ENCODE data around the gene ITGAE.
A peak's percentile ranks its signal among the peaks of the same experiment; 100 is the strongest.
"Not testable (repeated sequence)": the region's sequence is repeated elsewhere in the genome, so short reads cannot be mapped to it uniquely, and the experiment has no call there.

Gene ITGAE

DNA sequence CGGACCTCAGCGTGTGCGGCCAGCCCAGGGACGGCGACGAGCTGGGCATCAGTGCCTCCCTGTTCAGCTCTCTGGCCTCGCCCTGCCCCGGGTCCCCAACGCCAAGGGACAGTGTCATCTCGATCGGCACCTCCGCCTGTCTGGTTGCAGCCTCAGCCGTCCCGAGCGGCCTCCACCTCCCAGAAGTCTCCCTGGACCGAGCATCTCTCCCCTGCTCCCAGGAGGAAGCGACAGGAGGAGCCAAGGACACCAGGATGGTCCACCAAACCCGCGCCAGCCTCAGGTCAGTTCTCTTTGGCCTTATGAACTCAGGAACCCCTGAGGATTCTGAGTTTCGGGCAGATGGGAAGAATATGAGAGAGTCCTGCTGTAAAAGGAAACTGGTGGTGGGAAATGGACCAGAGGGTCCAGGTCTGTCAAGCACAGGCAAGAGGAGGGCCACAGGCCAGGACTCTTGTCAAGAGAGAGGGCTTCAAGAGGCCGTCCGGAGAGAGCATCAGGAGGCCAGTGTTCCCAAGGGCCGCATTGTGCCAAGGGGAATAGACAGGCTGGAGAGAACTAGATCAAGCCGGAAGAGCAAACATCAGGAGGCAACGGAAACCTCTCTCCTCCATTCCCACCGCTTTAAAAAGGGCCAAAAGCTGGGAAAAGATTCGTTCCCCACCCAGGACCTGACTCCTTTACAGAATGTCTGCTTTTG is 76.5 kb downstream of the ITGAE start:
- peak in 1 of 2 experiments; percentile 57 for DNase-seq

DNA sequence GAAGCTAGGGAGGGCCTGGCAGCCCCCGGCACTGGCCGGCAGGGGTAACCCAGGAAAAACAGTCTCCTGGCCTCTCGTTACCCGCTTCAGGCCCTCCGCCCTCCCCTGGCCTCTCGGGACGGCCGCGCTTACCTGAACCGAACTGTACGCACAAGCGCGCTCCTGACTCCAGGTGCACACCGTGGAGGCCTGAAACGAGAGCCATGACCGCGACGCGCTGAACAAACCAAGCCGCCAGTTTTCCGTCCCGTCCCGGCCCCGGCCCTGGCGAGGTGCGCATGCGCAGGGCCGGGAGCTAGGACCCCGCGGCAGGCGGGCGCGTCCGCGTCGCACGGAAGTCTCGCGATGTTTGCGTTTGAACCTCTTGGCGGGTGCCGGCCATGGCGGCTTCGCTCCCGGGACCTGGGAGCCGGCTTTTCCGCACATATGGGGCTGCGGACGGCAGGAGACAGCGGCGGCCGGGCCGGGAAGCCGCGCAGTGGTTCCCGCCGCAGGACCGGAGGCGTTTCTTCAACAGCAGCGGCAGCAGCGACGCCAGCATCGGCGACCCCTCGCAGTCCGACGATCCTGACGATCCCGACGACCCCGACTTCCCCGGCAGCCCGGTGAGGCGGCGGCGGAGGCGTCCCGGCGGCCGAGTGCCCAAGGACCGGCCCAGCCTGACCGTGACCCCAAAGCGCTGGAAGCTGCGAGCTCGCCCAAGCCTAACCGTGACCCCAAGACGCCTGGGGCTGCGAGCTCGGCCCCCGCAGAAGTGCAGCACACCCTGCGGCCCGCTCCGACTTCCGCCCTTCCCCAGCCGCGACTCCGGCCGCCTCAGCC is 77.2 kb downstream of the ITGAE start, which contains the start of gene HASPIN:
HASPIN (plus strand) TSS at position 348 of the 822 bp plus-strand sequence; CDS start at position 381, 33 bp downstream.
- DNase-seq, result peak; percentile 93 to 96

DNA sequence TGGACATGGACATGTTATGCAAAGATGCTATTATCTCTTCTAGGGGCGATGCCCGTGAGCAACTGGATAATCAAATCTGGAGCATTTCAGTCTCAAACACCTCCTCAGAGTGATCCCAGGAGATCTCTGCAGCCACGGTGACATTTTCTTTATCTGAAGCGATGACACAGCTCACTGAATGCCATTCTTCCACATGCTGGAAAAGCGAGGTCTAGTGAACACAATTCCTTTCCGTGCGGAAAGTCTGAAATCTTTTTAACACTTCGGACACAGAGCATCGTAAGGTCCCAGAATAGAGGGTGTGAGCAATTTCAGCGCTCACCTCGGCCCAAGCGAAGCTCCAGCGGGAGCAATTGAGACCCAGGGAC is 77.8 kb downstream of the ITGAE start:
- DNase-seq, result no peak

DNA sequence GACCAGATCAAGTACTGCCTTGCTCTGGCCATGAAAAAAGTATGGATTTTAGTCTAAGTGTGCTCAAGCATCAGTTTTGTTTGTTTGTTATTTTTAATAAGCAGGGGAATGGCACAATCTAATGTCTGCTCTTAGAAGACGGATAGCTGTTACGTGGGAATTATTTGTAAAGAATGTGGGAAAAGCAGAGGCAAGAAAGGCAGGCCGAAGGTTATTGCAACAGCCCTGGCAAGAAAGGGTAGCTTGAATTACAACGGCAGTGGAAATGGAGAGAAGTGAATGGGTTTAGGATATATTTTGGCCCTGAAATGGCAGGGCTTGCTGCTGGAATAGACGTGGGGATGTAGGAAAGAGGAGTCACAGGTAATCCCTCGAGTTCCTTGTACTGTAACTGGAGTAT is 78.3 kb downstream of the ITGAE start:
- DNase-seq, result no peak

DNA sequence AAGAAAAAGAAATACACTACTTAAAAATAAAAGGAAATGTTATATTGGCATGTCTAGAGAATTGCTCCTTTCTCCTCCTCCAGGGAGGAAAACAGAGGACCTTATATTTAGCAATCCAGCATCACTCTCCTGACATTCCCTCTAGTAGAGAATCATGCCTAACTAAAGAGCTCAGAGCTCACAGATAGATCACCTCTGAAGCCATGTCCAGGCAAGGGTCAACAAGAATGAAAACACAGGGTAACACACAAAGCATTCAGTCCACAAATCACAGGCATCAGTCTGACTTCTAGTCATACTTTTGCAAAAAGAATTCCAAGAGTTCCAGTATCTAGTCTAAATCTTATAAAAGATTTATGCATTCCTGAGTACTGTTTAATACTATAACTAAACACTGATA is 81.7 kb downstream of the ITGAE start:
- no peak for DNase-seq

DNA sequence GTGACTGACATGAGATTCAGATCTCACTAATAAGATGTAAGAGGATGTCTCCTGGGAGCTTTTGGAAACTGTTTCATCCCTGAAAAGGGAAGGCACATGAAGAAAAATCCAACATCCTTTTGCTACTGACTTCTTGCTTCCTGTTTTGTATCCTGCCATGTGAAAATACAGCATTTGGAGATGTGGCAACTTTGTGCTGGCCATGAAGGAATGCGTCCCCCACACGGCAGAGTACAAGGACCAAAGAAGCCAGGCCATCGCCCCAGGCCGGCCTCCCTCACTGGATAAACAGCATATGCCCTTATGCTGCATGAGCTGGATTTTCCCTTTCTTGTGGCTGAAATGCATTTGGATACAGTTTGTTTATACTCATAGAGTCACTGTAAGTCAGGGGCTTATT is 82.8 kb downstream of the ITGAE start:
- DNase-seq, result no peak

DNA sequence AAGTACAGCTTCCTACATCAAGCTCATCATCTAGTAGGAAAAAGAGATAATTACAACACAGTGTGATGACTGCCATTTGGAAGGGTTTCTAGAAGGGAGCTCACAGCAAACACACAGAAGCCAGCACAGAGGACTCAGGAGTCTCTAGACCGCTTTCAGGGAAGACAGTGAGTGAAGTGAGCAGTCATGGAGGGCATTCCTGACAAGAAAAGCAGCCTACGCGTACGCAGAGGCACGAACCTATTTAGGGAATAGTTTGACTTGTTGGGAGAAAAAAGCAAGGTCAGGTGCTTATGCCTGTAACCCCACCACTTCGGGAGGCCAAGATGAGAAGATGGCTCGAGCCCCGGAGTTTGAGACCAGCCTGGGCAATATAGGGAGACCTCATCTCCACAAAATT is 85.7 kb downstream of the ITGAE start:
- DNase-seq, result no peak

DNA sequence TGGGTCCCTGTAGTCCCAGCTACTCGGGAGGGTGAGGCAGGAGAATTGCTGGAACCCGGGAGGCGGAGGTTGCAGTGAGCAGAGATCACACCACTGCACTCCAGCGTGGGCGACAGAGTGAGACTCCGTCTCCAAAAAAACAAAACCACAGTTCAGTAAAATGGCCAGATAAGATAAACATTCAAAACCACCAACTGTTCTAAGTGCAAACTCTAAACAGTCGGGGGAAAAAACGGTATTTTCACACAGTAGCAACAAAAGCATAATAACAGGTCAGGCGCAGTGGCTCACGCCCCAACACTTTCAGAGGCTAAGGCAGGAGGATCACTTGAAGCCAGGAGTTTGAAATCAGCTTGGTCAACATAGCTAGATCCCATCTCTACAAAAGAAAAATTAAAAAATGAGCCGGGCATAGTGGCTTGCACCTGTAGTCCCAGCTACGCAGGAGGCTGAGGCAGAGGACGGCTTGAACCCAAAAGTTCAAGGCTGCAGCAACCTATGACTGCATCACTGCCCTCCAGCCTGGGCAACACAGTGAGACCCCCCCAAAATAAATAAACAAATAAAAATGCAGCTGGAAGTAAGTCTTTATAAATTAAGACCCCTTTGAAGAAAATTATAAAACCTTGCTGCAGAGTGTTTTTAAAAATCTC is 88.1 kb downstream of the ITGAE start:
- peak; percentile 57 to 63 for DNase-seq

DNA sequence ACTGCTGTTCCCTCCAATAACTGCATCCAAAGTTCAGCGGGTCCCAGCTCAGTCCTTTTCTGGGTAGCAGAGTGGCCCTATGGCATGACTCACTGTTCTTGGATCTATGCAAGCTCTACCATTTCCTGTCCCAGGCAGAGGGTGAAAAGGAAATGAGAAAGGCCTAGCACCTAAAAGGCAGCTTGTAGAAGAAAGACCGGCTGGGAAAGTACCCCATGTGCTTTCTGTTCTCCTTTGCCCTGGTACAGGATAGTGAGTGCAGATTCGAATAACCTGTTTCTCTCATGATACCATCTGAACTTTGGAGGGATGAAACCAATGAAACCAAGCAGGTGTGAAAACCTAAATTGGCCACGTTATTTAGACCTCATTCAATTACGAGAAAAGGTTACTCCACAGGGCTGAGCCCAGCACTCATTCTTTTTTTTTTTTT is 90.0 kb downstream of the ITGAE start:
- peak; percentile 69 to 74 for DNase-seq

DNA sequence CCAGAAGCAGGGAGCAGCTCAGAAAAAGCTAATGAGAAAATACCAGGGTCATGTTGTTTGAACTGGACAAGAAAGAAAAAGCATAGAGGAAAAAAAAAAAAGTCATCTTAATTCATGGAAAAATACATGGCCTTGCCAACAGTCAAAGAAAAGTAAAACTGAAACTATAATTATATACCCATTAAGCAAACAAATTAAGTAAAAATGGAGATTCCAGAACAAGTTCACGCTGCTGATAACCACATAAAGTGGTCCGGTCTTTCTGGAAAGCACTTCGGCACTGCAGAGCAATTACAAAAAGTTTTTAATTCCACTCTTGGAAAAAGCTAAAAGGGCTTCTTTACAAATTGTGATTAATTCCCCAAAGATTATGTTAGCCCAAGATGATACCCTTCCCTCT is 92.6 kb downstream of the ITGAE start:
- no peak for DNase-seq

DNA sequence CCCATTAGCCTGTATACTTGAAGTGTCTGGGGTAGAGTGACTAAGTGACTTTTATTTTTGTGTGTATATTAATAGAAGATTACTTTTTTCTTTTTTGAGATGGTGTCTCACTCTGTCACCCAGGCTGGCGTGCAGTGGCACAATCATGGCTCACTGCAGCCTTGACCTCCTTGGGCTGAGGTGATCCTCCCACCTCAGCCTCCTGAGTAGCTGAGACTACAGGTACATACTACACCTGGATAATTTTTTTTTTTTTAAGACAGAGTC is 95.3 kb downstream of the ITGAE start:
- not testable (repeated sequence) for DNase-seq

DNA sequence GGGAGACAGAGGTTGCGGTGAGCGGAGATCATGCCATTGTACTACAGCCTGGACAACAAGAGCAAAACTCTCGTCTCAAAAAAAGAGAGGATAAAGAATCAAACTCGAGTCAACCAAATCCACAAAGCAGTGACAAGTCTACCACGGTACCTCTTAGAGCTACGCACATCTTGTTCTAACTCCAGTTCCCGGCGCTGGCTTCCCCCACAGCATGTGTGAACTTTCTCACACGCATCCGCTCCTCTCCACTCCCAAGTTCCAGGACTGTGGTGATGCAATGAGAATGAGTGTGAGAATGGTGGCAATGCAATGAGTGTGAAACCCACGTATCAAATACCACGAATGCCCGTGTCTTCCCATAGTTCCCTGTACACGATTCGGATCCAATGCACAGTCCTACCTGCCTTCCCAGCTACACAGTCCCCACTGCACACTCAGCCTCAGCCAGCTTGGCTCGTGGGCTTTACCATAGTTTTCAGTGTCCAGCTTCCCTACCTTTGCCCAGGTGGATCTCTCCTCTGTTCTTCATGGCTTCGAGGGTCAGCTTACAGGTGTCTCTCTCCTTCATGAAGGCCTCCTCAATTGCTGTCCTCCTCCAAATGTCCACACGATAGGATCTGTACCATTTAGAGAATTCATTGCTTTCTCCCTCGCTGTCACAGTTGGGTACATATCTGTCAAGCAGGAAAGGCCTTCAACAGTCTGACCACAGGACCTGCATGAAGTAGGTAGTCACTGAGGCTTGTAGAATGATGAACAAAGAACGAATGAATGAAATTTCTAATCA is 95.9 kb downstream of the ITGAE start:
- no peak for DNase-seq

DNA sequence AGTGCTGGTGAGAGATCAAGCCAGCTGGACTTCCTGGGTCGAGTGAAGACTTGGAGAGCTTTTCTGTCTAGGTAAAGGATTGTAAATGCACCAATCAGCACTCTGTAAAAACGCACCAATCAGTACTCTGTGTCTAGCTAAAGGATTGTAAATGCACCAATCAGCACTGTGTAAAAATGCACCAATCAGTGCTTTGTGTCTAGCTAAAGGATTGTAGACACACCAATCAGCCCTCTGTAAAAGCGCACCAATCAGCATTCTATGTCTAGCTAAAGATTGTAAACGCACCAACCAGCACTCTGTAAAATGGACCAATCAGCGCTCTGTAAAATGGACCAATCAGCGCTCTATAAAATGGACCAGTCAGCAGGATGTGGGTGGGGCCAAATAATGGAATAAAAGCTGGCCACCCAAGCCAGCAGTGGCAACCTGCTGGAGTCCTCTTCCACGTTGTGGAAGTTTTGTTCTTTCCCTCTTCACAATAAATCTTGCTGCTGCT is 98.9 kb downstream of the ITGAE start:
- DNase-seq, result not testable (repeated sequence)

DNA sequence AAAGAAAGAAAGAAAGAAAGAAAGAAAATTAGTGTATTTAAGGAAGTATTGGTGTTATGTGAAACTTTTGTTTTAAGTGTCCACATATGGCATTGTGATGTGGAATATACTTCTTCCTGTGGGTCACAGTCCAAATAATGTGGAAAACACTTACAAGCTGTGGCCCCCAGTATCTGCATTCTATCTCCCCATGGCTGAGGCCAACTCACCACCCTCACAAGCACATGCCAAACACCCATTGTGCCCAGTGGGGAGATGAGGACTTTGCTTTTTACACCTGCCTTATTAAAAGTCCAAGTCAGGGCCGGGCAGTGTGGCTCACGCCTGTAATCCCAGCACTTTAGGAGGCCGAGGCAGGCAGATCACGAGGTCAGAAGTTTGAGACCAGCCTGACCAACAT is 101.0 kb downstream of the ITGAE start:
- DNase-seq, result no peak

DNA sequence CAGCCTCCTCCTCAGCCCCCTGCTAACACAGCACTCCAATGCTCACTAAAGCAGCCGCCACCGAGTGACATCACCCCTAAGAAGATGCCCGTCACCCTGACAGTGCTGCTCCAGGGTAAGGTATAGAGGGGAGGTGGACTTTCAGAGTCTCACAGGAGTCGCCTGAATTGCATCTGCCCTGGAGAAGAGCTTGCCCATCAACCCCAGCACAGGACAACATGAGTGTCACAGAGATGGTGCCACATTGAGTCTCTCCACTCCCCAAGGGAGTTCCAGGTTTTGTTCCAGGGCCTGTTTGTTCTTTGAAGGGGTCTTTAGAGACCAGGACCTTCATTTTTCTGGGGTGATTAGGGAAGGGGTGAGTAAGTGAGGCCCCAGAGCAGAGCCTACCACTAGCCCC is 102.8 kb downstream of the ITGAE start:
- no peak for DNase-seq

DNA sequence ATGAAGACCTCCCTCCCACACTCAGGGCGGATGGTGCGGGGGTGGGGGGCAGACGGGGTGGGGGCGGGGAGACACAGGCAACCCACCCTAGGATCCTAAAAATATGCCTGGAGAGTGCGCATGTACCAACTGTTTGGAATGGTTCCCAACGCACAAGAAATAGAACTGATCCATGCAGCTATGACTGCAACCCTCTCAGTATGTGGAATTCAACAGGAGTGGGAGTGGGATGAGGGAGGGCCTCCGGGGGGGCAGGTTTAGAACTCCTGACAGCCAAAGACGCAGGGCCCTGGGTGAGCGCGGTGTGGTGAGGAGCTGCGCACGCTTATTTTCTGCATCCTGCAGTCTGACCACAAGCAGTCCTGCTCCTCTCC is 103.9 kb downstream of the ITGAE start:
- no peak for DNase-seq

DNA sequence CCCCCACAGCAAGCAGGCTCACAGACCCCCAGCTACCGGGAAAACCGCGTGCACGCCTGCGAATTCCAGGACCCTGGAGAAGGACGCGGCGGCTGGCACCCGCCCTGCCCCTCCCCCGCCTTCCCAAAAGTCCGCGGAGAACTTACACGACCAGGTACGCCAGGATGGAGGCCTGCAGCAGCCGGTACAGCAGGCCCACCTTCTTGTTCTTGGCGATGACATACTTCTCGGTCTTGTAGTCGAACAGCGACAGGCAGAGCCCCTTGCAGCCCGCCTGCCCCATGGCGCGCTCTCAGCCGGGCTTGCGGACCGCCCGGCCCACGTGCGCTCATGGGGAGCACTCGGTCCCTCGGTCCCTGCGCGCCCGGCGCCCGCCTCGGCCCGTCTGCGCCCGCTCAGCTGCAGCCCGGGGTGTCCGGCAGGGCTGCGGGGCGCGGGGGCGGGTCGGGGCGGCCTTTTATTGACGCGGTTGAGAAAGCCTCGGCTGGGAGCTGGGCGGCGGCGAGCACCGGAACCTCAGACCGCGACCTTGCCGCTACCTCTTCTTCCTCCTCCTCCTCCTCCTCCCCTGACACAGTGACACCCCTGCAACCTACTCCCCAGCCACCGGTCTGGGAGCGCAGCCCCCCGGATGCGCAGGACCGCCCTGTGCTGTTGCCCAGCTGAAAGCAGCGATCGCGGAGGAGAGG is 105.1 kb downstream of the ITGAE start, which contains the start of gene P2RX5:
P2RX5 (minus strand) TSS at position 433 of the 689 bp plus-strand sequence; CDS start at position 283, 150 bp downstream.
- DNase-seq, result peak; percentile 62 to 70

DNA sequence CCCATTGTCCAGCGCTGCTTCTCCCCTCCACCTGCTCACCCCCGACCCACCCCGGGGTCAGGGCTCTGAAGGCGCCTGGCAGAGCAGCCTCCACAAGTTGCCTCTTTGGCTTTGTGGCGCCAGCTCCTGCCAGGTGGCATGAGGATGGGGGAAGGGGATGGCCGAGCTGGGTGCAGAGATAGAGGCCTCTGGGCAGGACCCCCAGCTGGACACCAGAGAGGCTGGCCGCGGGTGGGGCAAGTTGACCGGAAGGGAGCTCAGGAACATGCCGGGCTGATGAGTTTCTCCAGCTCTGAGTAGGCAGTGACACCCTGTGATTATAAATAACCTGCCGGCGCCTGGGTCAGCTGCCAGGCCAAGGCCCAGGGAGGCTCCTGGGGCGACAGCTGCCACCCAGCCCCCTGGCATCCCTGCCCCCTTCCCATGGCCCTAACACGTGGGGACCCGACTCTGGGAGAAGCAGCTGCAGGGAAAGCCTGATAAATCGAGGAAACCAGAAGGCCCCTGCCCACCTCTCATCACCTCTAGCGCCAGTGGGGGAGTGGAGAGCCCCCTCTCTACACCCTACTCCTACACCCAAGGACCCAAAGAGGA is 105.8 kb downstream of the ITGAE start:
- peak; percentile 46 to 50 for DNase-seq

DNA sequence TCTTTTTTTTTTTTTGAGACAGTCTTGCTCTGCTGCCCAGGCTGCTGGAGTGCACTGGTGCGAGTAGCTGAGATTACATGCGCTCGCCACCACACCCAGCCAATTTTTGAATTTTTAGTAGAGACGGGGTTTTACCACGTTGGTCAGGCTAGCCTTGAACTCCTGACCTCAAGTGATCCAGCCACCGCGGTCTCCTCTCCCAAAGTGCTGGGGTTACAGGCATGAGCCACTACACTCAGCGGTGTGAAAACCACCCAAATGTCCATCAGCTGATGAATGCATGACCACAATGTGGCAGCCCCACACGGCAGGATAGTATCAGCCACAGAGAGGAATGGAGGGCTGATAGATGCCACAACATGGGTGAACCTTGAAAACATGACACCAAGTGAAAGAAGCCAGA is 107.2 kb downstream of the ITGAE start:
- DNase-seq, result peak; percentile 67 to 74

DNA sequence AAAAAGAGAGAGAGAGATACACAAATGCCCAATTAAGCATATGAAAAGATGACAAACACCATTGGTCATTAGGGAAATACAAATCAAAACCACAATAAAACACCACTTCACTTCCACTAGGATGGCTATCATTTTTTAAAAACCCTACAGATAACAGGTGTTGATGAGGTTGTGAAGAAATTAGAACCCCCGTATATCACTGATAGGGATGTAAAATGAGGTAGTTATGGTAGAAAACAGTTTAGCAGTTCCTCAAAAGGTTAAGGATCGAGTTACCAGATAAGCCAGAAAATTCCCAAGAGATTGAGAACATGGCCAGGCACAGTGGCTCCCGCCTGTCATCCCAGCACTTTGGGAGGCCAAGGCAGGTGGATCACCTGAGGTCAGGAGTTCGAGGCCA is 107.8 kb downstream of the ITGAE start:
- DNase-seq, result no peak

DNA sequence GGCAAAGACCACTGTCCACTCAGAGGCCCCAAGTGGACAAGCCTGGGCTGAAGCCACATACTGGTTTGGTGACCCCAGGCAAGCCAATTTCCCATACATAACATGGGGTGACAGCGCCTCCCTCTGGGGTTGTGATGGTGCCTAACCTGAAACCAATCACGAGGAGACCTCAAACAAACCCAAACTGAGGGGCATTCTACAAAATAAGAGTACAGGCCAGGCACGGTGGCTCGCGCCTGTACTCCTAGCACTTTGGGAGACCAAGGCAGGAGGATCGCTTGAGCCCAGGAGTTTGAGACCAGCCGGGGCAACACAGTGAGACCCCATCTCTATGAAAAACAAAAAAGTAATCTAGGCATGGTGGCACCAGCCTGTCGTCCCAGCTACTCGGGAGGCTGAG is 108.6 kb downstream of the ITGAE start:
- DNase-seq, result no peak

DNA sequence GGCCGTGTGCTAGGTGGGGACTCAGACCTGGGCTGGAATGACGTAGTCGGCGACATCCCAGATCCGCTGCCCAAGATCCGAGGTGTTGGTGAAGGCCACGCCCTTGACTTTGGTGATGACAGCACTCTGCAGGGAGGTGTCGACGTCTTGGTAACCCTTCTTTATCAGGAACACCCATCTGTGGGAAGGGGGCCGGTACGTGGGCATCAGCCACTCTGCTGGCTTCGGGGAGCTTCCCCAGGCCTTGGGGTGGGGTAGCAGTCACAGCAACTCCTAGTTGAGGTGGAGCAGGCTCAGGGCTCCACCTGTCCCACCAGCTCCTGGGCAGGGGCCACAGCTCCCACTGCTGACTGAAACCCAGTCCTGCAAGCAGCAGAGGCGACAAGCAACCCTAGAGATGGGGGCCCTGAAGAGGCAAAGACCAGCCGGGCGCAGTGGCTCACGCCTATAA is 109.3 kb downstream of the ITGAE start:
- no peak for DNase-seq
